Caco-2 (cell line): Measurements from ENCODE around the gene CEP170B. TPM values are rescaled to one million over a fixed set of nuclear protein-coding genes. Genes with fewer than 3 reads are reported as not detected.
A peak's percentile ranks its signal among the peaks of the same experiment; 100 is the strongest.

Experiments used
- BruUV-seq: library from RNA; stranded (reverse); fragments of 400-500 nt; replicated peaks from 2 replicates; lab custom pipeline; 2021; lab: Mats Ljungman, UMichigan
- CTCF ChIA-PET: fragments of 300-600 bp; sonication (Branson Sonifier 250); formaldehyde crosslinking; loops from one replicate; lab custom pipeline; 2022; ENCODE audit warnings: antibody characterized with exemption; lab: Charles Lee
- POLR2A ChIA-PET: fragments of 300-600 bp; sonication (Branson Sonifier 250); formaldehyde crosslinking; loops from one replicate; lab custom pipeline; 2022; ENCODE audit warnings: antibody characterized with exemption; lab: Charles Lee
- DNase-seq, 2 experiments: peaks; one replicate each; pipeline versions ENCODE4 v3.0.0 to v3.0.0-alpha.2; 2020 to 2022
- H3K27me3 ChIP-seq: replicated peaks from 2 replicates; pipeline ENCODE4 v1.6.0; 2011; ENCODE audit warnings: low read length; ENCODE audit not compliant: control insufficient read depth, insufficient read depth
- H3K36me3 ChIP-seq: 2 replicates; pipeline ENCODE4 v1.5.1; 2011; ENCODE audit warnings: low read length; ENCODE audit not compliant: control insufficient read depth, insufficient read depth
- H3K4me1 ChIP-seq: fragments of 250-450 bp; sonication (Bioruptor Pico); 2 replicates; pipeline ENCODE4 v1.5.1; 2020; ENCODE audit warnings: mild to moderate bottlenecking
- H3K4me3 ChIP-seq: 2 replicates; pipeline ENCODE4 v1.5.1; 2011; ENCODE audit warnings: low read depth, mild to moderate bottlenecking, control low read depth, low read length
- H3K9me3 ChIP-seq: fragments of 250-450 bp; sonication (Bioruptor Pico); 2 replicates; pipeline ENCODE4 v1.5.1; 2020; ENCODE audit warnings: mild to moderate bottlenecking, moderate library complexity
- H3K27ac Mint-ChIP-seq: one replicate; pipeline ENCODE4 v1.8.0; 2022; ENCODE audit warnings: mixed read lengths; ENCODE audit not compliant: unreplicated experiment
- H3K27me3 Mint-ChIP-seq: one replicate; pipeline ENCODE4 v1.8.0; 2022; ENCODE audit warnings: mixed read lengths; ENCODE audit not compliant: insufficient read depth, unreplicated experiment
- H3K36me3 Mint-ChIP-seq: one replicate; pipeline ENCODE4 v1.8.0; 2022; ENCODE audit warnings: mild to moderate bottlenecking, mixed read lengths; ENCODE audit not compliant: insufficient read depth, unreplicated experiment
- H3K4me1 Mint-ChIP-seq: one replicate; pipeline ENCODE4 v1.8.0; 2022; ENCODE audit warnings: low read depth, mixed read lengths; ENCODE audit not compliant: unreplicated experiment
- H3K4me3 Mint-ChIP-seq: one replicate; pipeline ENCODE4 v1.8.0; 2022; ENCODE audit warnings: mild to moderate bottlenecking, moderate library complexity, mixed read lengths; ENCODE audit not compliant: unreplicated experiment
- H3K9me3 Mint-ChIP-seq: one replicate; pipeline ENCODE4 v1.8.0; 2022; ENCODE audit warnings: mixed read lengths; ENCODE audit not compliant: unreplicated experiment
- intact Hi-C: fragments of 100-400 bp; cut with micrococcal nuclease; formaldehyde crosslinking; loops from one replicate; pipeline ENCODE4 v1.10.0; 2022; ENCODE audit not compliant: unreplicated experiment
- total RNA-seq: library from RNA; stranded (reverse); gene quantifications from 2 replicates; pipeline ENCODE4 v1.2.3, GENCODE V29; 2022
- TF ChIP-seq, protein P1 (sequence below), 2 experiments: fragments of 200-600 bp in 1 of 2; IDR thresholded peaks; 1 replicate in 1 of 2; 2 replicates in 1 of 2; pipeline versions ENCODE4 v1.5.1 to v1.8.0; 2011 to 2022; ENCODE audit warnings: antibody characterized with exemption in 1 of 2, control low read depth in 1 of 2, inconsistent platforms in 1 of 2, low read depth in 1 of 2, low read length in 1 of 2, mild to moderate bottlenecking in 1 of 2, moderate library complexity in 1 of 2; ENCODE audit not compliant: insufficient read depth in 1 of 2, severe bottlenecking in 1 of 2, unreplicated experiment in 1 of 2

CEP170B gene
- total RNA-seq, 1 experiment from 2014 or later: 31.6 TPM

DNA sequence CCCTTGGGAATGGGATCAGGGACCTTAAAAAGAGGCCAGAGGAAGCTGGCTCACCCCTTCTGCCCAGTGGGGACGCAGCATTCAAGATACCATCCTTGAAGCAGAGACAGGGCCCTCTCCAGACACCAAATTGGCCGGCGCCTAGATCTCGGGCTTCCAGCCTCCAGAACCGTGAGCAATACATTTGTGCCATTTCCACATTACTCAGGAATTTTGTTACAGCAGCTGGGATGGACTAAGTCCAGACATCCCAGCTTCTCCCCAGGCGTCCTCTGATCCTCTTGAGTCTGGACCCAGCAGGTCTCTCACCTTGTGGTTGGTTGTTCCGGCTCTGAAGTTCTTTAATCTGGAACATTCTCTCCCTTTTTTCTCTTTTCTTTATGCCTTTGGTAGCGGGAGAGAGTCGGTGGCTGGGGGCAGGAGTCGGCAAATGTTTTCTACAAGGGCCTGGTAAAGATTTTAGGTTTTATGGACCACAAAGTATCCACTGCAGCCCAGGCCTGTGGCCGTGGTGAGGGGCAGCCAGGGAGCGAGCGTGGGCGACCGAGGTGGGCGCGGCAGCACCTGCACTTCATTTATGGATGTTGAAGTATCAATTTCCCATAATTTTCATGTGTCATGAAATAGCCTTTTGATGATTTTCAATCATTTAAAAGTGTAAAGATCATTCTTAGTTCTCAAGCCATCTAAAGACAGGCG lies 4.8 kb downstream of the CEP170B start:
- H3K9me3 ChIP-seq: no peaks in the 10 kb centered on the region
- Mint-ChIP-seq H3K9me3 (no peaks in the 10 kb centered on the region), H3K27me3 (no peaks in the 10 kb centered on the region), H3K36me3 (peaks cover 18% of the 10 kb centered on the region), H3K27ac (no peak overlapping the region), H3K4me3 (no peak overlapping the region), H3K4me1 (no peaks in the 10 kb centered on the region)
- CTCF ChIA-PET: interaction anchor here (0.6 kb wide), 1 partner anchor 41 kb away, joined by 4 read pairs; no protein-coding TSS in a partner anchor
- no peaks in the 10 kb centered on the region for H3K27me3 ChIP-seq
- no peak for DNase-seq
- no peak overlapping the region for H3K4me3 ChIP-seq
- intact Hi-C loops: no loop called here
- H3K4me1 ChIP-seq: no peaks in the 10 kb centered on the region
- no peaks in the 10 kb centered on the region; the same call in 1 of the 2 replicates for H3K36me3 ChIP-seq
- TF ChIP-seq, protein P1, sequence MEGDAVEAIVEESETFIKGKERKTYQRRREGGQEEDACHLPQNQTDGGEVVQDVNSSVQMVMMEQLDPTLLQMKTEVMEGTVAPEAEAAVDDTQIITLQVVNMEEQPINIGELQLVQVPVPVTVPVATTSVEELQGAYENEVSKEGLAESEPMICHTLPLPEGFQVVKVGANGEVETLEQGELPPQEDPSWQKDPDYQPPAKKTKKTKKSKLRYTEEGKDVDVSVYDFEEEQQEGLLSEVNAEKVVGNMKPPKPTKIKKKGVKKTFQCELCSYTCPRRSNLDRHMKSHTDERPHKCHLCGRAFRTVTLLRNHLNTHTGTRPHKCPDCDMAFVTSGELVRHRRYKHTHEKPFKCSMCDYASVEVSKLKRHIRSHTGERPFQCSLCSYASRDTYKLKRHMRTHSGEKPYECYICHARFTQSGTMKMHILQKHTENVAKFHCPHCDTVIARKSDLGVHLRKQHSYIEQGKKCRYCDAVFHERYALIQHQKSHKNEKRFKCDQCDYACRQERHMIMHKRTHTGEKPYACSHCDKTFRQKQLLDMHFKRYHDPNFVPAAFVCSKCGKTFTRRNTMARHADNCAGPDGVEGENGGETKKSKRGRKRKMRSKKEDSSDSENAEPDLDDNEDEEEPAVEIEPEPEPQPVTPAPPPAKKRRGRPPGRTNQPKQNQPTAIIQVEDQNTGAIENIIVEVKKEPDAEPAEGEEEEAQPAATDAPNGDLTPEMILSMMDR (IDR thresholded peaks at IDR 0.05; ENCODE audit: insufficient read depth in 1 of 2, low read depth in 1 of 2, low read length in 1 of 2, severe bottlenecking in 1 of 2, unreplicated experiment in 1 of 2): no peak
- POLR2A ChIA-PET: no interaction called here
- no TSS peak for BruUV-seq

DNA sequence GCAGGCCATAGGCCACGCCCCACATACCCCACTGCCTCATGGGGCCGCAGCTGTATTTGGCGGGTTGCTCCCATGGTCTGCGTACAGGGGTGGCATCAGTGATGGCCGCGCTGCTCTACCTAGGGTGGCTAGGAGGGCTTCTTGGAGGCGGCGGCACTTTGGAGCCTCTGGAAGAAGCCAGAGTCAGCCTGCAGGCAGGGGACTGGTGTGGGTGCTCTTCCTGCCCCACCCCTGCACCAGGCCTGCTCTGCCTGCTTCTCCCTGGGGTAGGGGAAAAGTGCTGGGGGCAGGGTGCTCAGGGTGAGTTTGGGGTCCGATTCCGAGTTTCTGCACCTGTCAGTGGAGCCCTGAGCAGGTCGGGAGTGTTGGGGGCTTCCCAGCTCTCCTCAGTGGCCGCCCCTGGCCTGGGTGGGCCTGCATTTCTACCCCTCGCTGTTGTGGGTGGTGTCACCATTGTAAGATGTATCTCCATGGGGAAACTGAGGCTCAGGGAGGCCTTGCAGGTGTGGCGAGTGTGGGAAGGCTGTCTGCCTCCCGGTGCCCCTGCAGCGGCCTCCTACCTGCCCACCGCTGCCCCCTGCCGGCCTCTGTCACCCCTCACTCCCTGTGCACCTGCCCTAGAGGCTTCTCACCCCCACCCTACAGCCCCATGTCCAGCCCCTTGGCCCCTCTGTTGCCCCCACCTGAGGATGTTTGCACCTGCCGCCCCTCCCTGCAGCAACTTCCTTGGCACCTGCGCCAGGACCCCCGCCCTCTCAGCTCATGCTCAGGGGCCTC lies 5.5 kb downstream of the CEP170B start:
- no peak for DNase-seq
- Histone ChIP-seq H3K27me3 (no peaks in the 10 kb centered on the region), H3K4me1 (no peaks in the 10 kb centered on the region), H3K36me3 (no peaks in the 10 kb centered on the region; the same call in 1 of the 2 replicates), H3K9me3 (no peaks in the 10 kb centered on the region), H3K4me3 (no peak overlapping the region)
- POLR2A ChIA-PET: no interaction called here
- TF ChIP-seq, protein P1 (IDR thresholded peaks at IDR 0.05; ENCODE audit: insufficient read depth in 1 of 2, low read depth in 1 of 2, low read length in 1 of 2, severe bottlenecking in 1 of 2, unreplicated experiment in 1 of 2): peak in 1 of 2 experiments; percentile 36
- intact Hi-C loops: no loop called here
- no peaks in the 10 kb centered on the region for H3K9me3 Mint-ChIP-seq
- no peak overlapping the region for H3K27ac Mint-ChIP-seq
- CTCF ChIA-PET: no interaction called here
- H3K4me3 Mint-ChIP-seq: no peak overlapping the region
- no peaks in the 10 kb centered on the region for H3K4me1 Mint-ChIP-seq
- peaks cover 19% of the 10 kb centered on the region for H3K36me3 Mint-ChIP-seq
- no peaks in the 10 kb centered on the region for H3K27me3 Mint-ChIP-seq
- no TSS peak for BruUV-seq

DNA sequence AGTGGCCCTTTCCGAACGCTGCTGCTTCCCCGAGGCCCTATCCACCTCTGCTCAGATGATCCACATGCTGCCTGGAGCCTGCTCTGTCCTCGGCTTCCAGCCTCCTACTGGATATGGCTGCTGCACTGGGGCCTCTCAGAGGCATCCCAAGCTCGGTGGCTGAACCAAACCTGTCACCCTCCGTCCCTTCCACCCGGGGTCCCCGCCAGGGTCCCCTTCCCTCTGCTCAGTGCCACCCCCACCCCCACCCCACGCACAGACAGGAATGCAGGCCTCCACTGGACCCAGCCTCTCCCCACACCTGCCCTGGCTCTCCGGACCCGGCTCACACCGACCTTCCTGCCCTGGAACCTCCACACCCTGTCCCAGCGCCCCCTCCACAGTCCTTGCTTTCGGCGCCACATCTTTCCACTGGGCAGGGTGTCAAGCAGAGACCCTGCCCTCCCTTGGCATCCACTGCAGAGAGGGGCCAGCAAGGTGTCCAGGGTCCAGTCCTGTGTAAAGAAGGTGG lies 6.1 kb downstream of the CEP170B start:
- POLR2A ChIA-PET: no interaction called here
- TF ChIP-seq, protein P1 (IDR thresholded peaks at IDR 0.05; ENCODE audit: insufficient read depth in 1 of 2, low read depth in 1 of 2, low read length in 1 of 2, severe bottlenecking in 1 of 2, unreplicated experiment in 1 of 2): no peak
- no peaks in the 10 kb centered on the region for H3K9me3 ChIP-seq
- no peak for DNase-seq
- Mint-ChIP-seq H3K36me3 (peaks cover 22% of the 10 kb centered on the region), H3K9me3 (no peaks in the 10 kb centered on the region), H3K4me3 (no peak overlapping the region), H3K4me1 (no peaks in the 10 kb centered on the region), H3K27me3 (no peaks in the 10 kb centered on the region), H3K27ac (no peak overlapping the region)
- CTCF ChIA-PET: no interaction called here
- intact Hi-C loops: no loop called here
- no peak overlapping the region for H3K4me3 ChIP-seq
- no peaks in the 10 kb centered on the region; the same call in 1 of the 2 replicates for H3K36me3 ChIP-seq
- no peaks in the 10 kb centered on the region for H3K27me3 ChIP-seq
- H3K4me1 ChIP-seq: no peaks in the 10 kb centered on the region
- no TSS peak for BruUV-seq
